Loucy (cell line): ENCODE data around the gene SPANXB1.
"Not testable (repeated sequence)": the region's sequence is repeated elsewhere in the genome, so short reads cannot be mapped to it uniquely, and the experiment has no call there.

Experiments used
- H2AFZ ChIP-seq: fragments of 200-600 bp; sonication (generic); 2 replicates; pipeline ENCODE4 v1.6.0; 2016; ENCODE audit warnings: antibody characterized with exemption, mild to moderate bottlenecking, low read length, moderate library complexity
- H3F3A ChIP-seq: fragments of 200-600 bp; 2 replicates; pipeline ENCODE4 v1.6.0; 2016; ENCODE audit warnings: antibody characterized with exemption, low read depth, mild to moderate bottlenecking
- H3K27me3 ChIP-seq: fragments of 200-600 bp; sonication (generic); 2 replicates; pipeline ENCODE4 v1.6.1; 2014; ENCODE audit warnings: low read length, mild to moderate bottlenecking; ENCODE audit not compliant: insufficient read depth, poor library complexity, severe bottlenecking
- H3K36me3 ChIP-seq: fragments of 200-600 bp; sonication (generic); 2 replicates; pipeline ENCODE4 v1.6.1; 2016; ENCODE audit warnings: low read length; ENCODE audit not compliant: insufficient read depth
- H3K4me1 ChIP-seq: fragments of 200-600 bp; sonication (generic); 2 replicates; pipeline ENCODE4 v1.5.1; 2014; ENCODE audit warnings: low read length, mild to moderate bottlenecking; ENCODE audit not compliant: insufficient read depth, poor library complexity, severe bottlenecking
- H3K4me2 ChIP-seq: fragments of 200-600 bp; sonication (generic); 2 replicates; pipeline ENCODE4 v1.6.0; 2014; ENCODE audit warnings: antibody characterized with exemption, low read length, low read depth, mild to moderate bottlenecking; ENCODE audit not compliant: poor library complexity, severe bottlenecking
- H3K4me3 ChIP-seq: fragments of 200-600 bp; sonication (generic); 2 replicates; pipeline ENCODE4 v1.5.1; 2014; ENCODE audit warnings: low read length, mild to moderate bottlenecking, mixed read lengths; ENCODE audit not compliant: poor library complexity, severe bottlenecking
- H3K79me2 ChIP-seq: fragments of 200-600 bp; sonication (generic); 2 replicates; pipeline ENCODE4 v1.6.1; 2014; ENCODE audit warnings: low read length; ENCODE audit not compliant: insufficient read depth
- H3K9ac ChIP-seq: fragments of 200-600 bp; sonication (generic); 2 replicates; pipeline ENCODE4 v1.6.0; 2014; ENCODE audit warnings: mild to moderate bottlenecking, low read depth, low read length, moderate library complexity; ENCODE audit not compliant: poor library complexity, severe bottlenecking
- H3K9me2 ChIP-seq: fragments of 200-600 bp; sonication (generic); replicated peaks from 2 replicates; pipeline ENCODE4 v1.6.1; 2016; ENCODE audit warnings: low read depth, low read length, mixed read lengths
- H3K9me3 ChIP-seq: fragments of 200-600 bp; sonication (generic); 2 replicates; pipeline ENCODE4 v1.6.1; 2014; ENCODE audit warnings: mild to moderate bottlenecking, antibody characterized with exemption, low read length, low read depth; ENCODE audit not compliant: insufficient read depth
- H4K20me1 ChIP-seq: fragments of 200-600 bp; sonication (generic); 2 replicates; pipeline ENCODE4 v1.6.0; 2014; ENCODE audit warnings: antibody characterized with exemption, low read length, mild to moderate bottlenecking; ENCODE audit not compliant: insufficient read depth, poor library complexity, severe bottlenecking
- CTCF ChIP-seq: fragments of 200-600 bp; sonication (generic); conservative IDR thresholded peaks from 2 replicates; pipeline ENCODE4 v1.5.1; 2014; ENCODE audit warnings: mild to moderate bottlenecking, antibody characterized with exemption, low read length
- EZH2phosphoT487 ChIP-seq: fragments of 200-600 bp; IDR thresholded peaks from 2 replicates; pipeline ENCODE4 v1.6.1; 2018; ENCODE audit warnings: antibody characterized with exemption, mild to moderate bottlenecking, moderate library complexity, borderline replicate concordance

The SPANXB1 gene

GRCh38 chrX:140980271-140980670, 22.1 kb upstream of the SPANXB1 start:
- Histone ChIP-seq H3K9me2 (no peaks in the 10 kb centered on the region), H3K4me2 (no peak overlapping the region), H2AFZ (no peak overlapping the region), H3K79me2 (no peaks in the 10 kb centered on the region), H3K9me3 (no peaks in the 10 kb centered on the region), H4K20me1 (no peaks in the 10 kb centered on the region), H3F3A (no peaks in the 10 kb centered on the region), H3K4me3 (no peak overlapping the region), H3K36me3 (no peaks in the 10 kb centered on the region), H3K27me3 (no peaks in the 10 kb centered on the region), H3K9ac (no peak overlapping the region), H3K4me1 (no peaks in the 10 kb centered on the region)
- TF ChIP-seq EZH2phosphoT487, result no peak
- TF ChIP-seq CTCF, result no peak

- no peaks in the 10 kb centered on the region for H3F3A ChIP-seq
- no peaks in the 10 kb centered on the region for H3K4me1 ChIP-seq
- no peaks in the 10 kb centered on the region for H3K9me2 ChIP-seq
- no peaks in the 10 kb centered on the region for H4K20me1 ChIP-seq
- TF ChIP-seq EZH2phosphoT487 (no peak), CTCF (no peak)
- no peaks in the 10 kb centered on the region for H3K27me3 ChIP-seq
- no peak overlapping the region for H3K9ac ChIP-seq
- H3K36me3 ChIP-seq, result no peaks in the 10 kb centered on the region
- H3K79me2 ChIP-seq, result no peaks in the 10 kb centered on the region
- no peak overlapping the region for H2AFZ ChIP-seq
- H3K4me2 ChIP-seq, result no peak overlapping the region
- no peaks in the 10 kb centered on the region for H3K9me3 ChIP-seq
- H3K4me3 ChIP-seq, result no peak overlapping the region
Measured at GRCh38 chrX:140983730-140984129, 18.7 kb upstream of the SPANXB1 start.

- H2AFZ ChIP-seq, result not testable (repeated sequence)
Measured at GRCh38 chrX:141005243-141005642, 2.8 kb downstream of the SPANXB1 start.

GRCh38 chrX:141044246-141044645, 41.9 kb downstream of the SPANXB1 start:
- not testable (repeated sequence) for H3K36me3 ChIP-seq, H3K4me3 ChIP-seq, H3F3A ChIP-seq, H3K9me2 ChIP-seq, H3K9me3 ChIP-seq, H2AFZ ChIP-seq, H3K4me2 ChIP-seq, H3K79me2 ChIP-seq, H3K27me3 ChIP-seq, H4K20me1 ChIP-seq, H3K9ac ChIP-seq, H3K4me1 ChIP-seq

More at GRCh38 chrX:141005243-141005642, 2.8 kb downstream of the SPANXB1 start:
- H3K9me2 ChIP-seq, H3K36me3 ChIP-seq, H3F3A ChIP-seq, H3K4me1 ChIP-seq, H3K4me2 ChIP-seq, H3K9ac ChIP-seq, H4K20me1 ChIP-seq, H3K27me3 ChIP-seq, H3K4me3 ChIP-seq, H3K9me3 ChIP-seq, H3K79me2 ChIP-seq: not testable (repeated sequence)

- not testable (repeated sequence) for H3K4me3 ChIP-seq, H4K20me1 ChIP-seq, H3K27me3 ChIP-seq, H3F3A ChIP-seq, H3K9me2 ChIP-seq, H3K9me3 ChIP-seq, H3K79me2 ChIP-seq, H3K4me1 ChIP-seq, H3K9ac ChIP-seq, H2AFZ ChIP-seq, H3K36me3 ChIP-seq, H3K4me2 ChIP-seq
Measured at GRCh38 chrX:141049878-141050277, 47.5 kb downstream of the SPANXB1 start.

GRCh38 chrX:141052098-141052497, 49.7 kb downstream of the SPANXB1 start:
- H2AFZ ChIP-seq, H3K9me2 ChIP-seq, H3K4me1 ChIP-seq, H3K36me3 ChIP-seq, H3F3A ChIP-seq, H3K27me3 ChIP-seq, H4K20me1 ChIP-seq, H3K9ac ChIP-seq, H3K4me3 ChIP-seq, H3K9me3 ChIP-seq, H3K4me2 ChIP-seq, H3K79me2 ChIP-seq: not testable (repeated sequence)
